OCI-LY1 (cell line): ENCODE data around the gene SDK1.

Experiments used
- EZH2 ChIP-seq: fragments of 200-600 bp; sonication (generic), shearing (Covaris generic); IDR thresholded peaks from 2 replicates; pipeline ENCODE4 v1.8.0; 2017; ENCODE audit warnings: borderline replicate concordance, mixed run types, mild to moderate bottlenecking, antibody characterized with exemption, low read length, moderate library complexity, mixed read lengths
- TF ChIP-seq, protein P1 (sequence below): fragments of 200-600 bp; sonication (generic), shearing (Covaris generic); IDR thresholded peaks from 2 replicates; pipeline ENCODE4 v1.5.1; 2017; ENCODE audit warnings: mild to moderate bottlenecking, antibody characterized with exemption, low read length, moderate library complexity, mixed read lengths

DNA sequence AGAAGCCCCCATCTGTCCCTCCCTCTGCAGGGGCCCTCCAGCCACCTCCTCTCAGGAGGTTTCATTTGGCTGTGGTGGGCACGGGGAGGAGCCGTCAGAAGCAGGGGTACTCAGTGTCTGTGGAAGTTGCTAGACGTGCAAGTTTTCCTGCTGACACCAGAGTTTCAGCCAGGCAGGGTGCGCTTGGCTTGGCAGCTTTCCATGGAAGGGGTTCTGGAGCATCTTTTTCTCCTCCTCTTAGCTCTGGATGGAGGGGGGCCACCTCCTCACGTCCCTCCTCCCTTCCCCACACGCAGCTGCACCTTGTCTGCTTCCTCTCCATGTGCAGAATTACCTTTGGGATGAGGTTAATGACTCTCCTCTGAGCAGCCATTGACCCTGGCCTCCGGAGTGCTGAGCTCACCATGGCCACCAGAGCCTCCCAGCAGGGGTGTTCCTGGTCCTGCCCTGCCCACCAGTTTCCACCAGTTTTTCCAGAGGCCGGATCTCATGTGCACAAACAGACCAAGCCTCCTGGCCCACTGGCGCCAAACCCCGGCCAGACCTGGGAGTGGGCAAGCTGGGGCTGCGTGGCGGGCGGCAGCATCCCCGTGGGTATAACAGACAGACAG, 801.3 kb downstream of the SDK1 start:
- TF ChIP-seq, protein P1, sequence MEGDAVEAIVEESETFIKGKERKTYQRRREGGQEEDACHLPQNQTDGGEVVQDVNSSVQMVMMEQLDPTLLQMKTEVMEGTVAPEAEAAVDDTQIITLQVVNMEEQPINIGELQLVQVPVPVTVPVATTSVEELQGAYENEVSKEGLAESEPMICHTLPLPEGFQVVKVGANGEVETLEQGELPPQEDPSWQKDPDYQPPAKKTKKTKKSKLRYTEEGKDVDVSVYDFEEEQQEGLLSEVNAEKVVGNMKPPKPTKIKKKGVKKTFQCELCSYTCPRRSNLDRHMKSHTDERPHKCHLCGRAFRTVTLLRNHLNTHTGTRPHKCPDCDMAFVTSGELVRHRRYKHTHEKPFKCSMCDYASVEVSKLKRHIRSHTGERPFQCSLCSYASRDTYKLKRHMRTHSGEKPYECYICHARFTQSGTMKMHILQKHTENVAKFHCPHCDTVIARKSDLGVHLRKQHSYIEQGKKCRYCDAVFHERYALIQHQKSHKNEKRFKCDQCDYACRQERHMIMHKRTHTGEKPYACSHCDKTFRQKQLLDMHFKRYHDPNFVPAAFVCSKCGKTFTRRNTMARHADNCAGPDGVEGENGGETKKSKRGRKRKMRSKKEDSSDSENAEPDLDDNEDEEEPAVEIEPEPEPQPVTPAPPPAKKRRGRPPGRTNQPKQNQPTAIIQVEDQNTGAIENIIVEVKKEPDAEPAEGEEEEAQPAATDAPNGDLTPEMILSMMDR = no peak
- TF ChIP-seq EZH2 = no peak
